GM10266 (cell line): ENCODE results near the gene SPATC1L.
"Not testable (repeated sequence)": the region's sequence is repeated elsewhere in the genome, so short reads cannot be mapped to it uniquely, and the experiment has no call there.

Experiments
- DNase-seq: peaks from one replicate; pipeline ENCODE4 v3.0.0; 2012; ENCODE audit errors: extremely low spot score
- TF ChIP-seq, protein P1 (sequence below): IDR thresholded peaks from 2 replicates; pipeline ENCODE4 v1.5.1; 2012; ENCODE audit warnings: mild to moderate bottlenecking, low read depth; ENCODE audit not compliant: control insufficient read depth, insufficient read depth; ENCODE audit errors: missing control alignments

Gene SPATC1L

GRCh38 chr21:46226146-46226545, 41.9 kb upstream of the SPATC1L start:
- TF ChIP-seq, protein P1, sequence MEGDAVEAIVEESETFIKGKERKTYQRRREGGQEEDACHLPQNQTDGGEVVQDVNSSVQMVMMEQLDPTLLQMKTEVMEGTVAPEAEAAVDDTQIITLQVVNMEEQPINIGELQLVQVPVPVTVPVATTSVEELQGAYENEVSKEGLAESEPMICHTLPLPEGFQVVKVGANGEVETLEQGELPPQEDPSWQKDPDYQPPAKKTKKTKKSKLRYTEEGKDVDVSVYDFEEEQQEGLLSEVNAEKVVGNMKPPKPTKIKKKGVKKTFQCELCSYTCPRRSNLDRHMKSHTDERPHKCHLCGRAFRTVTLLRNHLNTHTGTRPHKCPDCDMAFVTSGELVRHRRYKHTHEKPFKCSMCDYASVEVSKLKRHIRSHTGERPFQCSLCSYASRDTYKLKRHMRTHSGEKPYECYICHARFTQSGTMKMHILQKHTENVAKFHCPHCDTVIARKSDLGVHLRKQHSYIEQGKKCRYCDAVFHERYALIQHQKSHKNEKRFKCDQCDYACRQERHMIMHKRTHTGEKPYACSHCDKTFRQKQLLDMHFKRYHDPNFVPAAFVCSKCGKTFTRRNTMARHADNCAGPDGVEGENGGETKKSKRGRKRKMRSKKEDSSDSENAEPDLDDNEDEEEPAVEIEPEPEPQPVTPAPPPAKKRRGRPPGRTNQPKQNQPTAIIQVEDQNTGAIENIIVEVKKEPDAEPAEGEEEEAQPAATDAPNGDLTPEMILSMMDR = no peak
- DNase-seq = no peak

DNA sequence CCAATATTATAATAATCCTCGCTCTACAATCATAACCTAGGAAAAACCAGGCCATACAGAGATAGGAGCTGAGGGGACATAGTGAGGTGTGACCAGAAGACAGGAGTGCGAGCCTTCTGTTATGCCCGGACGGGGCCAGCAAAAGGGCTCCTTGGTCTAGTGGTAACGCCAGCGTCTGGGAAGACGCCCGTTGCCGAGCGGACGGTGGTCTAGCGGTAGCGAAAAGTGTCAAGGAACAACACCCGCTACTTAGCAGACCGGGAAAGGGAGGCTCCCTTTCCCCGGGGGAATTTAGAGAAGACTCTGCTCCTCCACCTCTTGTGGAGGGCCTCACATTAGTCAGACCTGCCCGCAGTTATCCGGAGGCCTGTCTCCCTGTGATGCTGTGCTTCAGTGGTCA, 39.4 kb upstream of the SPATC1L start:
- DNase-seq = not testable (repeated sequence)

DNA sequence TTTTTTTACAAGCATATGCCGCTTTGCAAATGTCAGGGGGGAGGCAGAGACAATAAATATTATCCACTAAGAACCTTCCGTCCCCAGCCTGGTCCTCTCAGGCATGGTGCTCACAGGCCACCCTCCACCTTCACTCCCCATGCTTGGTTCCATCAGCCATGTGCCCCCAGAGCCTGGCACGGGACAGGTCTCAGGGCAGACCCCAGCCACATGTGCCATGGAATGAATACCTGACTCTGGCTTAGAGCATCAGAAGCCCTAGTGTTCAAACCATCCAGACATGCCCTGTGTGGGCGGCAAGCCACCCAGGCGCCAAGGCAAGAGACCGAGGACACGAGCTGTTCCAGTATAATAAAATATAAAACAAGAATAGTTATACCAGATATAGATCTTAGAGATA, 39.0 kb upstream of the SPATC1L start:
- TF ChIP-seq, protein P1 = no peak
- no peak for DNase-seq

- no peak for DNase-seq
- TF ChIP-seq, protein P1 = no peak
Measured at GRCh38 chr21:46222436-46223116, 38.3 kb upstream of the SPATC1L start.

- no peak for DNase-seq
- TF ChIP-seq, protein P1 = no peak
Measured at GRCh38 chr21:46221664-46222435, 37.6 kb upstream of the SPATC1L start.

DNA sequence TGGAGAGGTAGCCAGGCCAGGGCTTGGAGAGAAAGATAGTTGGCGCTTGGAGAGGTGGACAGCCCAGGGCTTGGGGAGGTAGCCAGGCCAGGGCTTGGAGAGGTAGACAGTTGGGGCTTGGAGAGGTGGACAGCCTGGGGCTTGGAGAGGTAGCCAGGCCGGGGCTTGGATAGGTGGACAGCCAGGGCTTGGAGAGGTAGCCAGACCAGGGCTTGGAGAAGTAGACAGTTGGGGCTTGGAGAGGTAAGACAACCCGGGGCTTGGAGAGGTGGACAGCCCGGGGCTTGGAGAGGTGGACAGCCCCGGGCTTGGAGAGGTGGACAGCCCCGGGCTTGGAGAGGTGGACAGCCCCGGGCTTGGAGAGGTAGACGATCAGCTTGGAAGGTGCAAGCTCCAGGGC, 36.6 kb upstream of the SPATC1L start:
- TF ChIP-seq, protein P1 = no peak
- DNase-seq = no peak

GRCh38 chr21:46220275-46220810, 36.1 kb upstream of the SPATC1L start:
- no peak for DNase-seq
- TF ChIP-seq, protein P1 = no peak
